ENCODE measurements around the gene NDUFS3. TPM values are rescaled to one million over a fixed set of nuclear protein-coding genes. Genes with fewer than 3 reads are reported as not detected.
A peak's percentile ranks its signal among the peaks of the same experiment; 100 is the strongest.

The NDUFS3 gene
- total RNA-seq, 1 experiment from 2014 or later = 135 TPM

- H3K27ac ChIP-seq (ENCODE audit: low read length) = no peak within 1 kb of the TSS
- H3K9me3 ChIP-seq (ENCODE audit: control insufficient read depth, insufficient read depth, low read depth, low read length) = no peaks in the 10 kb centered on the region
- in situ Hi-C loops (cut with HindIII; ENCODE audit: low pct_unique_long_range_greater_than_20kb, low sequenced_read_pairs) = no loop called here
- ATAC-seq (peak; percentile 24; the same call in 1 of the 2 replicates), DNase-seq (ENCODE audit: low read depth, low spot score) (no peak)
- TF ChIP-seq TCF7L2 (IDR thresholded peaks at IDR 0.05; ENCODE audit: low read depth, low read length) (no peak), SIN3A (IDR thresholded peaks at IDR 0.05; ENCODE audit: borderline replicate concordance, insufficient read depth, low read depth, low read length) (no peak), POLR2AphosphoS5 (IDR thresholded peaks at IDR 0.05; ENCODE audit: low read depth, low read length) (no peak), REST (IDR thresholded peaks at IDR 0.05; ENCODE audit: insufficient read depth in 1 of 2, low read depth in 2 of 2, low read length in 1 of 2) (no peak), CTCF (IDR thresholded peaks at IDR 0.05) (no peak)
- no peak within 1 kb of the TSS for H3K4me3 ChIP-seq (ENCODE audit: low read depth in 2 of 2, low read length in 2 of 2)
- no peaks in the 10 kb centered on the region for H3K27me3 ChIP-seq (ENCODE audit: control insufficient read depth, insufficient read depth, low read length)
- intact Hi-C loops (cut with micrococcal nuclease; ENCODE audit: unreplicated experiment) = no loop called here
- no peaks in the 10 kb centered on the region for H3K4me1 ChIP-seq (ENCODE audit: control insufficient read depth, insufficient read depth, low read length)
- ChIA-PET POLR2A (no interaction called here), CTCF (no interaction called here)
- H3K36me3 ChIP-seq (ENCODE audit: control insufficient read depth, insufficient read depth, low read length) = peaks cover 9% of the 10 kb centered on the region
- no TSS peak for BruUV-seq (replicated peaks)
Measured at GRCh38 chr11:47586098-47586855, 7.4 kb downstream of the NDUFS3 start, which contains the start of gene FAM180B. Gene FAM180B (plus strand): TSS chr11:47586678. CDS start chr11:47586769, 91 bp downstream.

GRCh38 chr11:47587039-47587716 is 8.3 kb downstream of the NDUFS3 start:
- Histone ChIP-seq H3K27me3 (ENCODE audit: control insufficient read depth, insufficient read depth, low read length) (no peaks in the 10 kb centered on the region), H3K9me3 (ENCODE audit: control insufficient read depth, insufficient read depth, low read depth, low read length) (no peaks in the 10 kb centered on the region), H3K36me3 (ENCODE audit: control insufficient read depth, insufficient read depth, low read length) (no peaks in the 10 kb centered on the region; the same call in 1 of the 2 replicates), H3K4me1 (ENCODE audit: control insufficient read depth, insufficient read depth, low read length) (peaks cover 4% of the 10 kb centered on the region), H3K4me3 (ENCODE audit: low read depth in 2 of 2, low read length in 2 of 2) (no peak overlapping the region), H3K27ac (ENCODE audit: low read length) (no peak overlapping the region)
- ATAC-seq (peak; percentile 37; the same call in 1 of the 2 replicates), DNase-seq (ENCODE audit: low read depth, low spot score) (no peak)
- TF ChIP-seq POLR2AphosphoS5 (IDR thresholded peaks at IDR 0.05; ENCODE audit: low read depth, low read length) (no peak), SIN3A (IDR thresholded peaks at IDR 0.05; ENCODE audit: borderline replicate concordance, insufficient read depth, low read depth, low read length) (no peak), REST (IDR thresholded peaks at IDR 0.05; ENCODE audit: insufficient read depth in 1 of 2, low read depth in 2 of 2, low read length in 1 of 2) (no peak), CTCF (IDR thresholded peaks at IDR 0.05) (no peak), TCF7L2 (IDR thresholded peaks at IDR 0.05; ENCODE audit: low read depth, low read length) (no peak)
- intact Hi-C loops (cut with micrococcal nuclease; ENCODE audit: unreplicated experiment) (no loop called here), in situ Hi-C loops (cut with HindIII; ENCODE audit: low pct_unique_long_range_greater_than_20kb, low sequenced_read_pairs) (no loop called here)
- POLR2A ChIA-PET = no interaction called here
- BruUV-seq (replicated peaks) = no TSS peak
- CTCF ChIA-PET = interaction anchor here (0.6 kb wide), 1 partner anchor 15 kb away, joined by 4 read pairs; no protein-coding TSS in a partner anchor
